Glutamatergic neuron (in vitro differentiated cells): Measurements from ENCODE around the gene ZC3H7A. TPM values are rescaled to one million over a fixed set of nuclear protein-coding genes. Genes with fewer than 3 reads are reported as not detected.

ENCODE experiments used
- DNase-seq: peaks from one replicate; pipeline ENCODE4 v3.0.0; 2022
- H3K27ac Mint-ChIP-seq: one replicate; pipeline ENCODE4 v1.8.0; 2020; ENCODE audit warnings: mild to moderate bottlenecking, mixed read lengths, inconsistent platforms; ENCODE audit not compliant: unreplicated experiment
- H3K27me3 Mint-ChIP-seq: one replicate; pipeline ENCODE4 v1.8.0; 2020; ENCODE audit warnings: mild to moderate bottlenecking, moderate library complexity, mixed read lengths, inconsistent platforms; ENCODE audit not compliant: unreplicated experiment
- H3K36me3 Mint-ChIP-seq: one replicate; pipeline ENCODE4 v1.8.0; 2020; ENCODE audit warnings: mild to moderate bottlenecking, mixed read lengths, inconsistent platforms; ENCODE audit not compliant: unreplicated experiment
- H3K4me1 Mint-ChIP-seq: one replicate; pipeline ENCODE4 v1.8.0; 2020; ENCODE audit warnings: mild to moderate bottlenecking, low read depth, mixed read lengths, inconsistent platforms; ENCODE audit not compliant: unreplicated experiment
- H3K4me3 Mint-ChIP-seq: one replicate; pipeline ENCODE4 v1.8.0; 2020; ENCODE audit warnings: mild to moderate bottlenecking, mixed read lengths, inconsistent platforms; ENCODE audit not compliant: unreplicated experiment
- H3K9me3 Mint-ChIP-seq: one replicate; pipeline ENCODE4 v1.8.0; 2020; ENCODE audit warnings: mild to moderate bottlenecking, moderate library complexity, mixed read lengths, inconsistent platforms; ENCODE audit not compliant: unreplicated experiment
- CTCF ChIP-seq: fragments of 200-600 bp; sonication (generic); IDR thresholded peaks from one replicate; pipeline ENCODE4 v1.5.0; 2021; ENCODE audit not compliant: partially characterized antibody, unreplicated experiment
- total RNA-seq: library from RNA; stranded (reverse); fragmentation: NEBNext Ultra II Directional; extraction: Animal tissue kit (Norgen Biotek cat#: 25700); gene quantifications from one replicate; pipeline ENCODE4 v1.2.1, GENCODE V29; 2021; ENCODE audit not compliant: unreplicated experiment

The ZC3H7A gene
- total RNA-seq, 1 donor from 2014 or later, result 87.7 TPM

DNA sequence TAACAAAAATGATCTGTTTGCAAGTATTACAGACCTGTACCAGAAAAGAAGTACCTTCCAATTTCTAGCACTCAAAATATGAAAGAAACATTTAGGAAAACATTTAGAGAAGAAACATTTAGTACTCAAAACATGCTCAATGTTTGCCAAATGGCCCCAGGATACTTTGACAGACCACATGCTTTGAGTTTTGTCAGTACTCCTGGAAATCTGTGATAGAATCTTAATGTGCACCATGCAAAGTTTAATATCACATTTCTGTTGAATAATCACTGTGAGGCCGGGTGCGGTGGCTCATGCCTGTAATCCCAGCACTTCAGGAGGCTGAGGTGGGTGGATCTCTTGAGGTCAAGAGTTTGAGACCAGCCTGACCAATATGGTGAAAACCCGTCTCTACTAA, 8.5 kb upstream of the ZC3H7A start:
- Mint-ChIP-seq H3K27ac (no peak overlapping the region), H3K9me3 (peaks cover 4% of the 10 kb centered on the region), H3K4me3 (no peak overlapping the region), H3K36me3 (no peaks in the 10 kb centered on the region), H3K27me3 (no peaks in the 10 kb centered on the region), H3K4me1 (no peaks in the 10 kb centered on the region)
- no peak for DNase-seq
- no peak for TF ChIP-seq CTCF

GRCh38 chr16:11801481-11802021, 4.5 kb upstream of the ZC3H7A start:
- Mint-ChIP-seq H3K9me3 (peaks cover 9% of the 10 kb centered on the region), H3K36me3 (no peaks in the 10 kb centered on the region), H3K27me3 (peaks cover 4% of the 10 kb centered on the region), H3K4me3 (no peak overlapping the region), H3K4me1 (peaks cover 14% of the 10 kb centered on the region), H3K27ac (no peak overlapping the region)
- no peak for TF ChIP-seq CTCF
- DNase-seq, result no peak

DNA sequence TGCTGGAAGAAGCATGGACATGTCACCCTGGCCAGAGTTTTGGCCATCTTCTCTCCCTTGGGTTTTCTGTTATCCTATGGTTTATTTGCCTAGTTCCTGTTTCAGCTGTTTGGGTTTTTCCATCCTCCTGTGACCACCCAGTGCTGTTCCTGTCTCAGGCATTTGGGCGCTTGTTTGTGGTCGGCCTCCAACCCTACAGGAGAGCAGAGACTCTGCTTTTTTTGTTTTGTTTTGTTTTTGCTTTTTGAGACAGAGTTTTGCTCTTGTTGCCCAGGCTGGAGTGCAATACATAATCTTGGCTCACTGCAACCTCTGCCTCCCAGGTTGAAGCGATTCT, 3.3 kb upstream of the ZC3H7A start:
- H3K27ac Mint-ChIP-seq, result no peak overlapping the region
- peaks cover 8% of the 10 kb centered on the region for H3K27me3 Mint-ChIP-seq
- no peak for DNase-seq
- TF ChIP-seq CTCF, result no peak
- no peaks in the 10 kb centered on the region for H3K36me3 Mint-ChIP-seq
- H3K4me3 Mint-ChIP-seq, result no peak overlapping the region
- peaks cover 16% of the 10 kb centered on the region for H3K4me1 Mint-ChIP-seq
- H3K9me3 Mint-ChIP-seq, result peaks cover 13% of the 10 kb centered on the region

DNA sequence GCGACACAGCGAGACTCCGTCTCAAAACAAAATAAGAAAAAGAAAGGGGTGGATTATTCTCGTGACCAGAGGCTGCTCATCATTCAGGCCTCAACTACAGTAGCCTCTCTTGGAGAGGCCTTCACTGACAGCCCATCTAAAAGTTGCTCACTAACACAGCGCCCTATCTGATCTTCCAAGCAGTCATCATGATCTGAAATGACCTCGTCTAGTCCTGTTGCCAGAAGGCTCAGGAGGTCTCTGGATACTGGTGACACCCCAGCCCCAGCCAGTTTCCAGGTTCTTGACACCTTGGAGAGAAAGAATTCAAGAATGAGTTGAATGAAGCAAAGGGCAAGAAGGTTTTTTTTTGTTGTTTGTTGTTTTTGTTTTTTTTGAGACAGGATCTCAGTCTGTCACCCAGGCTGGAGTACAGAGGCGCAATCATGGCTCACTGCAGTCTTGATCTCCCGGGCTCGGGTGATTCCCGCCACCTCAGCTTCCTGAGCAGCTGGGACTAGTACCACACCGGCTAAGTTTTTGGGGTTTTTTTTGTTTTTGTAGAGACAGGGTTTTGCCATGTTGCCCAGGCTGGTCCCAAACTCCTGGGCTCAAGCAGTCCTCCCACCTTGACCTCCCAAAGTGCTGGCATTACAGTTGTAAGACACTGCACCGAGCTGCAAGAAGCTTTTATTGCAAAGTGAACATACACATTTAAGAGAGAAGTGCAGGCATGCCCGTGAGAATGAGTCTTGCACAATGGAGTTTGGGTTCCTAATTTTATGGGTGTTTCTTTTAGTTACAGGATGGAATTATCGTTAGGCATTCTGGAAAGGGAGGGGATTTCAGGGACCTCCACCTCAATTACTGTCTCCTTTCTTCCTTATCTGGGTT, 2.7 kb upstream of the ZC3H7A start:
- Mint-ChIP-seq H3K27me3 (peaks cover 8% of the 10 kb centered on the region), H3K4me3 (peak overlapping the region; percentile 63)

More for the DNA sequence above, 2.7 kb upstream of the ZC3H7A start:
- Mint-ChIP-seq H3K4me1 (peaks cover 21% of the 10 kb centered on the region), H3K27ac (peak overlapping the region; percentile 59), H3K36me3 (no peaks in the 10 kb centered on the region), H3K9me3 (peaks cover 13% of the 10 kb centered on the region)
- DNase-seq, result no peak
- TF ChIP-seq CTCF, result no peak
